Peyer's patch (tissue), 4 donors: ENCODE results near the gene MARF1.

ENCODE experiments used
- POLR2A ChIP-seq, 2 donors: fragments of 450-650 bp; IDR thresholded peaks; one replicate each; pipeline ENCODE4 v1.5.1; 2017; ENCODE audit warnings: antibody characterized with exemption in 2 of 2, mild to moderate bottlenecking in 2 of 2, moderate library complexity in 2 of 2
- TF ChIP-seq, protein P1 (sequence below), 6 experiments: fragments of 450-650 bp in 4 of 6; fragments of 200-600 bp in 2 of 6; sonication (generic) in 1 of 6; IDR thresholded peaks; one replicate each; pipeline ENCODE4 v1.5.1; 2017 to 2019; ENCODE audit warnings: antibody characterized with exemption in 6 of 6, mild to moderate bottlenecking in 3 of 6, moderate library complexity in 1 of 6

- TF ChIP-seq, protein P1, sequence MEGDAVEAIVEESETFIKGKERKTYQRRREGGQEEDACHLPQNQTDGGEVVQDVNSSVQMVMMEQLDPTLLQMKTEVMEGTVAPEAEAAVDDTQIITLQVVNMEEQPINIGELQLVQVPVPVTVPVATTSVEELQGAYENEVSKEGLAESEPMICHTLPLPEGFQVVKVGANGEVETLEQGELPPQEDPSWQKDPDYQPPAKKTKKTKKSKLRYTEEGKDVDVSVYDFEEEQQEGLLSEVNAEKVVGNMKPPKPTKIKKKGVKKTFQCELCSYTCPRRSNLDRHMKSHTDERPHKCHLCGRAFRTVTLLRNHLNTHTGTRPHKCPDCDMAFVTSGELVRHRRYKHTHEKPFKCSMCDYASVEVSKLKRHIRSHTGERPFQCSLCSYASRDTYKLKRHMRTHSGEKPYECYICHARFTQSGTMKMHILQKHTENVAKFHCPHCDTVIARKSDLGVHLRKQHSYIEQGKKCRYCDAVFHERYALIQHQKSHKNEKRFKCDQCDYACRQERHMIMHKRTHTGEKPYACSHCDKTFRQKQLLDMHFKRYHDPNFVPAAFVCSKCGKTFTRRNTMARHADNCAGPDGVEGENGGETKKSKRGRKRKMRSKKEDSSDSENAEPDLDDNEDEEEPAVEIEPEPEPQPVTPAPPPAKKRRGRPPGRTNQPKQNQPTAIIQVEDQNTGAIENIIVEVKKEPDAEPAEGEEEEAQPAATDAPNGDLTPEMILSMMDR (IDR thresholded peaks at IDR 0.05) = no peak
- no peak for TF ChIP-seq POLR2A (IDR thresholded peaks at IDR 0.05)
Measured at GRCh38 chr16:15606518-15607220, 36.3 kb downstream of the MARF1 start.
